ENCODE measurements around the gene DDX51.
A peak's percentile ranks its signal among the peaks of the same experiment; 100 is the strongest.

Gene DDX51

GRCh38 chr12:132179431-132180362 lies 35.6 kb upstream of the DDX51 start:
- no peak for DNase-seq (ENCODE audit: low read depth)

- no peak for DNase-seq (ENCODE audit: low read depth)
Measured at GRCh38 chr12:132178801-132179401, 34.8 kb upstream of the DDX51 start.

GRCh38 chr12:132178316-132178715 lies 34.2 kb upstream of the DDX51 start:
- no peak for DNase-seq (ENCODE audit: low read depth)

- no peak for DNase-seq (ENCODE audit: low read depth)
Measured at GRCh38 chr12:132176920-132177551, 32.9 kb upstream of the DDX51 start.

- DNase-seq (ENCODE audit: low read depth), result no peak
Measured at GRCh38 chr12:132176385-132176919, 32.3 kb upstream of the DDX51 start.

- DNase-seq (ENCODE audit: low read depth), result no peak
Measured at GRCh38 chr12:132175496-132176384, 31.6 kb upstream of the DDX51 start.

GRCh38 chr12:132174839-132175490 lies 30.8 kb upstream of the DDX51 start:
- no peak for DNase-seq (ENCODE audit: low read depth)

- DNase-seq (ENCODE audit: low read depth), result no peak
Measured at GRCh38 chr12:132174015-132174838, 30.1 kb upstream of the DDX51 start.

- no peak for DNase-seq (ENCODE audit: low read depth)
Measured at GRCh38 chr12:132173135-132174014, 29.3 kb upstream of the DDX51 start.

GRCh38 chr12:132172619-132173018 lies 28.5 kb upstream of the DDX51 start:
- DNase-seq (ENCODE audit: low read depth), result no peak

GRCh38 chr12:132171968-132172521 lies 27.9 kb upstream of the DDX51 start:
- DNase-seq (ENCODE audit: low read depth), result no peak

- DNase-seq (ENCODE audit: low read depth), result no peak
Measured at GRCh38 chr12:132171293-132171967, 27.3 kb upstream of the DDX51 start.

GRCh38 chr12:132170637-132171292 lies 26.6 kb upstream of the DDX51 start:
- no peak for DNase-seq (ENCODE audit: low read depth)

- DNase-seq (ENCODE audit: low read depth), result peak; percentile 64
Measured at GRCh38 chr12:132170094-132170636, 26.0 kb upstream of the DDX51 start.

- no peak for DNase-seq (ENCODE audit: low read depth)
Measured at GRCh38 chr12:132169376-132169775, 25.3 kb upstream of the DDX51 start.

GRCh38 chr12:132168311-132169031 lies 24.4 kb upstream of the DDX51 start:
- DNase-seq (ENCODE audit: low read depth), result no peak

Data from stromal cell of bone marrow (primary cell).